GM18508 (cell line): ENCODE measurements around the gene SEMA4B.
"Not testable (repeated sequence)": the region's sequence is repeated elsewhere in the genome, so short reads cannot be mapped to it uniquely, and the experiment has no call there.

Source experiments
- ATAC-seq: cut with Tn5 transposase; IDR thresholded peaks from one replicate; pipeline ENCODE4 v1.9.1; 2021; ENCODE audit warnings: moderate number of reproducible peaks; ENCODE audit not compliant: insufficient read depth, unreplicated experiment

Gene SEMA4B

GRCh38 chr15:90178468-90179435 lies 22.4 kb upstream of the SEMA4B start:
- no peak for ATAC-seq

- ATAC-seq = no peak
These were observed 19.4 kb upstream of the SEMA4B start for GRCh38 chr15:90181776-90182175.

GRCh38 chr15:90184119-90184785 lies 16.9 kb upstream of the SEMA4B start:
- no peak for ATAC-seq

- ATAC-seq = no peak
These were observed 16.1 kb upstream of the SEMA4B start for GRCh38 chr15:90184786-90185704.

- ATAC-seq = no peak
These were observed 13.8 kb upstream of the SEMA4B start for GRCh38 chr15:90187257-90187868.

GRCh38 chr15:90188065-90188464 lies 13.1 kb upstream of the SEMA4B start:
- ATAC-seq = not testable (repeated sequence)

GRCh38 chr15:90188914-90189748 lies 12.0 kb upstream of the SEMA4B start:
- ATAC-seq = no peak

- no peak for ATAC-seq
These were observed 11.2 kb upstream of the SEMA4B start for GRCh38 chr15:90189781-90190467.

- no peak for ATAC-seq
These were observed 10.4 kb upstream of the SEMA4B start for GRCh38 chr15:90190606-90191343.

- ATAC-seq = no peak
These were observed 9.8 kb upstream of the SEMA4B start for GRCh38 chr15:90191344-90191687.

GRCh38 chr15:90191794-90192509 lies 9.2 kb upstream of the SEMA4B start:
- ATAC-seq = peak; percentile 50

- ATAC-seq = no peak
These were observed 8.0 kb upstream of the SEMA4B start for GRCh38 chr15:90192961-90193786.

- no peak for ATAC-seq
These were observed 6.5 kb upstream of the SEMA4B start for GRCh38 chr15:90194655-90195054.

GRCh38 chr15:90200534-90201129 lies 498 bp upstream of the SEMA4B start:
- ATAC-seq = no peak

GRCh38 chr15:90201944-90202375 lies 830 bp downstream of the SEMA4B start:
- ATAC-seq = no peak

GRCh38 chr15:90202929-90203328 lies 1.8 kb downstream of the SEMA4B start:
- ATAC-seq = no peak
